Esophagus (tissue), 2 donors: ENCODE results near the gene CATSPERE. TPM values are rescaled to one million over a fixed set of nuclear protein-coding genes. Genes with fewer than 3 reads are reported as not detected.
"Not testable (repeated sequence)": the region's sequence is repeated elsewhere in the genome, so short reads cannot be mapped to it uniquely, and the experiment has no call there.

Source experiments
- H3K27ac ChIP-seq, 2 donors: one replicate each; pipeline ENCODE4 v1.5.1; 2013; ENCODE audit warnings: low read depth in 2 of 2, mild to moderate bottlenecking in 2 of 2, inconsistent platforms in 1 of 2, low read length in 1 of 2, moderate library complexity in 1 of 2
- H3K27me3 ChIP-seq, 2 donors: one replicate each; pipeline ENCODE4 v1.6.1; 2013; ENCODE audit warnings: low read length in 2 of 2, control low read depth in 1 of 2, mild to moderate bottlenecking in 1 of 2; ENCODE audit not compliant: insufficient read depth in 2 of 2, control insufficient read depth in 1 of 2
- H3K36me3 ChIP-seq, 2 donors: one replicate each; pipeline ENCODE4 v1.6.1; 2013; ENCODE audit warnings: low read length in 1 of 2; ENCODE audit not compliant: control insufficient read depth in 2 of 2, insufficient read depth in 2 of 2
- H3K4me1 ChIP-seq, 2 donors: one replicate each; pipeline ENCODE4 v1.6.1; 2013; ENCODE audit warnings: low read length in 1 of 2; ENCODE audit not compliant: control insufficient read depth in 2 of 2, insufficient read depth in 2 of 2
- H3K4me3 ChIP-seq, 2 donors: one replicate each; pipeline ENCODE4 v1.5.1; 2013; ENCODE audit warnings: low read length in 2 of 2, mild to moderate bottlenecking in 2 of 2, low read depth in 1 of 2, moderate library complexity in 1 of 2
- H3K9me3 ChIP-seq, 2 donors: one replicate each; pipeline ENCODE4 v1.6.1; 2013; ENCODE audit warnings: mild to moderate bottlenecking in 2 of 2, low read depth in 1 of 2, low read length in 1 of 2, moderate library complexity in 1 of 2; ENCODE audit not compliant: control insufficient read depth in 2 of 2, insufficient read depth in 1 of 2
- WGBS, 2 donors: extraction: QIAGEN DNeasy Blood & Tissue Kit; methylation state at CpG; one replicate each; pipeline ENCODE4 v1.1.7; 2013; 5-methylcytosine and 5-hydroxymethylcytosine counted together
- polyA plus RNA-seq, 2 donors: library from polyadenylated mRNA; stranded (reverse); fragments of 200-250 nt; gene quantifications; one replicate each; pipeline ENCODE4 v1.2.3, GENCODE V29; 2013
- donor health status: healthy with polysubstance abuse.
- donor health status: Bipolar disorder and iron deficiency.

Gene CATSPERE
- polyA plus RNA-seq, 2 donors, result 0.14 to 0.39 TPM

DNA sequence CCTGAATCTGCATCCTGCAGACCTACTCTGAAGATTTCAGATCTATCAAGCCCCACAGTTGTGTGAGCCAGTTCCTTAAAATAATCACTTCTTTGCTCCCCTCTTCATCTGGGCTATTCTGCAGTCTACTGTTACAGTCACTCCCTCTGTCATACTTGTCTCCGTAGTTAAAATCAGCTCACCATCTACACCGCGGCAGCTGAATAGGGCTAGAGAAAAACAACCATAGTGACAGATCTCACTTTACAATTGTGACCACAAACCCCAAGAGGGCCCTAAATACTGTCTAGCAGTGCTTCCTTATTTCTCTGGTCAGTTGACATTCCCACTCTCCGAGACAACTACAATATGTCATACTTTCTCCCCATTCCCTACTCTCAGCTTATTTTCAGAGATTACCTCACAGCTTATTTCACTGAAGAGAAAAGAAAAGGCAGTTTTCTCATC lies 204.7 kb downstream of the CATSPERE start:
- H3K27me3 ChIP-seq, result no peaks in the 10 kb centered on the region
- H3K27ac ChIP-seq, result no peak overlapping the region
- H3K4me1 ChIP-seq, result no peaks in the 10 kb centered on the region
- WGBS, 2 donors, result 67 to 68% methylated on average over 4 of the region's 4 CpGs
- H3K36me3 ChIP-seq, result no peaks in the 10 kb centered on the region
- no peak overlapping the region for H3K4me3 ChIP-seq
- no peaks in the 10 kb centered on the region for H3K9me3 ChIP-seq

DNA sequence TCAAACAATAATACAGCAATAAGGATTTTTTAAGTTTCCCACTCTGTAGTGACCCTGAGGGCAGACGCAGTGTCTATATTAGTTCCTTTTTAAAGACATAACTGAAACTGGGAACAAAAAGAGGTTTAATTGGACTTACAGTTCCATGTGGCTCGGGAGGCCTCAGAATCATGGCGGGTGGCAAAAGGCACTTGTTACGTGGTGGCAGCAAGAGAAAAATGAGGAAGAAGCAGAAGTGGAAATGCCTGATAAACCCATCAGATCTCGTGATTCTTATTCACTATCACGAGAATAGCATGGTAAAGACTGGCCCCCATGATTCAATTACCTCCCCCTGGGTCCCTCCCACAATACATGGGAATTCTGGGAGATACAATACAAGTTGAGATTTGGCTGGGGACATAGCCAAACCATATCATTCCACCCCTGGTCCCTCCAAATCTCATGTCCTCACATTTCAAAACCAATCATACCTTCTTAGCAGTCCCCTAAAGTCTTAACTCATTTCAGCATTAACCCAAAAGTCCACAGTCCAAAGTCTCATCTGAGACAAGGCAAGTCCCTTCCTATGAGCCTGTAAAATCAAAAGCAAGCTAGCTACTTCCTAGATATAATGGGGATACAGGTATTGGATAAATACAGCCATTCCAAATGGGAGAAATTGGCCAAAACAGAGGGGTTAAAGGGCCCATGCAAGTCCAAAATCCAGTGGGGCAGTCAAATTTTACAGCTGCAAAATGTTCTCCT lies 205.8 kb downstream of the CATSPERE start:
- not testable (repeated sequence) for H3K4me1 ChIP-seq, H3K9me3 ChIP-seq, H3K4me3 ChIP-seq, H3K27ac ChIP-seq, H3K36me3 ChIP-seq, H3K27me3 ChIP-seq
- 92 to 93% methylated on average over 6 of the region's 6 CpGs for WGBS, 2 donors

DNA sequence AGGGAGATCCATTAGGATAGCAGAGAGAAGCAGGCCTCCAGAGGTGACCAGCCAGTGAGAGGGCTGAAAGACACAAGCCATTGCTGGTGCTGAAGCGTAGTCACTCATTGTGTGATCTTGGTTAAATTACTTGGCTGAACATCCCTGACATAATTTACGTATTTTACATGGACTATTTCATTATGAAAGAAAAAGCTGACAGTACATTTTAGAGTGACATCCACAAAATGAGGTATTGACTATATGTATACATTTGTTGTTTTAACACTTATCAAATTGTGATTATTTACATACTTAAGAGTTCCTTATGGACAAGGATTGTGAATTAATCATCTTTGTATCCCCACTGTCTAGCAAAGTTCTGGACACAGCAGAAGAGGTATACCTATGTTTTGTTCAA lies 206.7 kb downstream of the CATSPERE start:
- no peaks in the 10 kb centered on the region for H3K27me3 ChIP-seq
- H3K9me3 ChIP-seq, result no peaks in the 10 kb centered on the region
- no peaks in the 10 kb centered on the region for H3K36me3 ChIP-seq
- H3K4me3 ChIP-seq, result no peak overlapping the region
- H3K4me1 ChIP-seq, result no peaks in the 10 kb centered on the region
- H3K27ac ChIP-seq, result no peak overlapping the region
- WGBS, 2 donors, result 94 to 97% methylated on average over 2 of the region's 2 CpGs

DNA sequence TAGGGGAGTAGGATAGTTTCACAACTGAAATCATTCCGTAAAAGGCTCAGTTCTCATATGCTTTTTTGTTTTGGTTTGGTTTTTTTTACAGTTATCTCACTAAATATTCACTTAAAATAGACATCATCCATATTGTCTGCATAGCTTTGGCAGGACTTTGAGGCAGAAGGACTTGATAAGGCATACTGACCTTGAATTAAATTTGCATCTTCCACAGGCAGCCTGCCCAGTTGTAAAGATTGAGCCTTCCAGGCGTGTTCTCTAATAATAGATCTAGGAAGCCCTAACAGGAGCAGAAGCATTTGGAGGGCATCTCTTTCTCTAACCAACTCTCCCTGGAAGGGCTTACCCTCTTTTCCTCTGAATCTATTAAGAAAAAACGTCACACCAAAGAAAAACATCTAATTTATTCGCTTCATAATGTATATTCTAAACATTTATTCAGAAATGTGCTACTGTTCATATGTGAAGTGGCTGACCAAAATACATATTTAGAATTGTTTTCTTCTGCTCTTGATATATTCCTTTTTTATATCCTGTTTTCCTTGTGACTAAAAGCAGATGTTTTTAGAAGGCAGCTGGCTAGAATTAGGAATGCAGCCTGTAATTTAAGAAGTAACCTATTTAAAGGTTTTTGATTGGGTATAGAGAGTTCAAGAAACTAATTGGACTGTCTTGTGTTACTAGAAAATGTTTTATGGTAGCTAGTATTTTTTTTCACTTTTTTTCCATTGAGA lies 212.0 kb downstream of the CATSPERE start:
- Histone ChIP-seq H3K4me1 (no peaks in the 10 kb centered on the region), H3K27ac (no peak overlapping the region), H3K4me3 (no peak overlapping the region), H3K36me3 (no peaks in the 10 kb centered on the region), H3K9me3 (no peaks in the 10 kb centered on the region), H3K27me3 (no peaks in the 10 kb centered on the region)
- 43 to 44% methylated on average over 4 of the region's 4 CpGs for WGBS, 2 donors

DNA sequence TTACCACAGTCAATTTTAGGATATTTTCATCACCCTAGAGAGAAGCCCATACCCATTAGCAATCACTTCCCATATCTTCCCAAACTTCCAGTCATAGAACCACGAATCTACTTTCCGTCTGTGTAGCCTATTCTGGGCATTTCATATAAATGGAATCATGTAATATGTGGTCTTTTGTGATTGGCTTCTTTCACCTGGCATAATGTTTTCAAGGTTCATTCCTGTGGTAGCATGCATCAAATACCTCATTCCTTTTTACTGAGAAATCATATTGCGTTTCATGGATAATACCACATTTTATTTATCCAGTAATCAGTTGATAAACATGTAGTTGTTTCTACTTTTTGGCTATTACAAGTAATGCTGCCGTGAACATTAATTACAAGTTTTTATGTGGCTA lies 213.4 kb downstream of the CATSPERE start:
- H3K9me3 ChIP-seq, result no peaks in the 10 kb centered on the region
- H3K27me3 ChIP-seq, result no peaks in the 10 kb centered on the region
- no peaks in the 10 kb centered on the region for H3K4me1 ChIP-seq
- no peak overlapping the region for H3K4me3 ChIP-seq
- H3K27ac ChIP-seq, result no peak overlapping the region
- 71% methylated on average over 4 of the region's 4 CpGs for WGBS, 2 donors
- H3K36me3 ChIP-seq, result no peaks in the 10 kb centered on the region

DNA sequence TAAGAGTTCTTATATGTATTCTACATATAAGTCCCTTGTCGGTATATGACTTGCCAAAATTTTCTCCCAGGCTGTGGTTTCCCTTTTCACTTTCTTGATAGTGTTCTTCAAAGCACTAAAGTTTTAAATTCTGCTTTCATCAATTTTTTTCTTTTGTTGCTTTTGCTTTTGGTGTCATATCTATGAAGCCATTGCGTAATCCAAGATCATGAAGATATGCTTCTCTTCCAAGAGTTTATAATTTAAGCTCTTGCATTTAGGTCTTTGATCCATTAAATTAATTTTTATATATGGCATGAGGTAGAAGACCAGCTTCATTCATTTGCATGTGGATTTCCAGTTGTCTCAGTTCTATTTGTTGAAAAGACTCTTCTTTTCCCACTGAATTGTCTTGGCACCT lies 214.1 kb downstream of the CATSPERE start:
- Histone ChIP-seq H3K36me3 (no peaks in the 10 kb centered on the region), H3K4me1 (no peaks in the 10 kb centered on the region), H3K4me3 (no peak overlapping the region), H3K27ac (no peak overlapping the region), H3K27me3 (no peaks in the 10 kb centered on the region), H3K9me3 (no peaks in the 10 kb centered on the region)
- WGBS, 2 donors, result 91 to 95% methylated on average over 2 of the region's 2 CpGs

DNA sequence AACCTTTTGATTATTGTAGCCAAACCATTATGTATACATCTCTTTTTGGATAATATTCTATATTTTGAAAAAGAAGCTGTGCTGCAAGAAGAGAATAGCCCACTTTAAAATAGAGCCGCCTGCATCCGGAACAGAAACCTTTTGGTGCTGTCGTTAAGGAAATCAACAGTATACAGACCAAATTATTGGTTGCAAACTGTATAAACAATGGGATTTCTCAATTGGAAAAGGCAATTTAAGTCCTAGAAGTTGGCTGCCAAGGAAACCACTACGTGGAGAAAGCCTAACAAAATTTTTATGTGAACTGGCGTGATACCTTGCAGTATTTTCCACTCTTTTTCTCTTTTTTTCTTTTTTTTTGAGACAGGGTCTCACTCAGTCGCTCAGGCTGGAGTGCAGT lies 217.6 kb downstream of the CATSPERE start:
- H3K27ac ChIP-seq, result no peak overlapping the region

DNA sequence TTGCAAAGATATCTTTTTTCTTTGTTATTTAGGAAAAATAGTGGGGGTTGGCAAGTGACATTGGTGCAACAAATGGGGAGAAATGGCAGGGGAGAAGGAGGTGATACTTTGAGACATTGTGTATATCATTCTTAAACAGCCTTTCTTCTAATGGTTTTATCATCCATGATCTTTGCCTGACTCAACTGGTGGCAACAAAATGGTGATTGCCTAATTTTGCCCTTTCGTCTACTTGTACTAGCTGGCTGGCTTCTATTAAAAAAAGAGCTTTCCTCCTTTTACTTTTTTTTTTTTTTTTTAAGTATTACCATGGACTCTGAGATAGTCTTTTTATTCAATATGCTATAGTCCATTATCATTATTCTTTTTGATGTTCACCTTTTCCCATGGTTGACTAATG lies 219.6 kb downstream of the CATSPERE start:
- Histone ChIP-seq H3K27me3 (no peaks in the 10 kb centered on the region), H3K9me3 (no peaks in the 10 kb centered on the region), H3K27ac (no peak overlapping the region), H3K4me1 (peaks cover 0 to 3% of the 10 kb centered on the region in 2 donors), H3K4me3 (no peak overlapping the region), H3K36me3 (no peaks in the 10 kb centered on the region)
- 88 to 91% methylated on average over 1 of the region's 1 CpG for WGBS, 2 donors

More for the DNA sequence above, 217.6 kb downstream of the CATSPERE start:
- Histone ChIP-seq H3K9me3 (no peaks in the 10 kb centered on the region), H3K36me3 (no peaks in the 10 kb centered on the region), H3K4me1 (peaks cover 0 to 3% of the 10 kb centered on the region in 2 donors), H3K27me3 (no peaks in the 10 kb centered on the region), H3K4me3 (no peak overlapping the region)
- WGBS, 2 donors, result 57 to 58% methylated on average over 6 of the region's 6 CpGs

DNA sequence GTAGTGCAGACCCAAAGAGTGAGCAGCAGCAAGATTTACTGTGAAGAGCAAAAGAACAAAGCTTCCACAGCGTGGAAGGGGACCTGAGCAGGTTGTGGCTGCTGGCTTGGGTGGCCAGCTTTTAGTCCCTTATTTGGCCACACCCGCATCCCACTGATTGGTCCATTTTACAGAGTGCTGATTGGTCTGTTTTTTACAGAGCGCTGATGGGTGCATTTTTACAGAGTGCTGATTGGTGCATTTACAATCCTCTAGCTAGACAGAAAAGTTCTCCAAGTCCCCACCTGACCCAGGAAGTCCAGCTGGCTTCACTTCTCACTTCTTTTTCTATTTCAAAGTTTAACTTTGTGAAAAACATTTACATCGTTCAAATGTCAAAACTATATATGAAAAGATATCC lies 221.0 kb downstream of the CATSPERE start:
- not testable (repeated sequence) for H3K4me3 ChIP-seq, H3K9me3 ChIP-seq
- 93 to 96% methylated on average over 4 of the region's 4 CpGs for WGBS, 2 donors

More for the DNA sequence above, 221.0 kb downstream of the CATSPERE start:
- H3K27ac ChIP-seq, H3K36me3 ChIP-seq, H3K27me3 ChIP-seq, H3K4me1 ChIP-seq: not testable (repeated sequence)
